Measurements from ENCODE around the gene SLC38A8.

The SLC38A8 gene

GRCh38 chr16:84068783-84069462, 26.3 kb upstream of the SLC38A8 start:
- DNase-seq (ENCODE audit: low read depth), result no peak

GRCh38 chr16:84068041-84068440, 25.4 kb upstream of the SLC38A8 start:
- no peak for DNase-seq (ENCODE audit: low read depth)

GRCh38 chr16:84067640-84068039, 25.0 kb upstream of the SLC38A8 start:
- no peak for DNase-seq (ENCODE audit: low read depth)

GRCh38 chr16:84065536-84066132, 23.0 kb upstream of the SLC38A8 start:
- DNase-seq (ENCODE audit: low read depth), result no peak

- no peak for DNase-seq (ENCODE audit: low read depth)
Observed at GRCh38 chr16:84063980-84064379, 21.4 kb upstream of the SLC38A8 start.

GRCh38 chr16:84062734-84063640, 20.4 kb upstream of the SLC38A8 start:
- peak; percentile 39 for DNase-seq (ENCODE audit: low read depth)

GRCh38 chr16:84061236-84061819, 18.7 kb upstream of the SLC38A8 start:
- no peak for DNase-seq (ENCODE audit: low read depth)

GRCh38 chr16:84059946-84060901, 17.6 kb upstream of the SLC38A8 start:
- DNase-seq (ENCODE audit: low read depth), result no peak

GRCh38 chr16:84059111-84059510, 16.5 kb upstream of the SLC38A8 start:
- DNase-seq (ENCODE audit: low read depth), result no peak

DNA sequence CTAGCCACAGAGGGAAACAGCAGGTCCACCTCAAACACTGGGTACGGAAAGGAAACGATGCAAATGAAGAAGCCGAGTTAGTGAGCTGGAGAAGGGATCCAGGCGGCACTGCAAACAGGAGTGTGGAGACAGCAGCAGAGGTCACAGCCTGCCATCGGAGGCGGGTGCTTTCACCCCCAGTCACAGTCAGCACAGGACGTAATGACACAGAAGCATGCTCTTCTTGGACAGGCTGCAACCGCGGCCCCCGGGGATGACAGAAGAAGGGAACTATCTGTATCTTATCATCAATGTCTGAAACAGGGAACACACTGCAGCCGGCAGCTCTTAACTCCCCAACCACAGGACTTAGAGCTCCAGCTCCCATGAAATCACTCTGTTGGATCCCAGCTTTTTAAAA, 16.1 kb upstream of the SLC38A8 start:
- DNase-seq (ENCODE audit: low read depth), result no peak

DNA sequence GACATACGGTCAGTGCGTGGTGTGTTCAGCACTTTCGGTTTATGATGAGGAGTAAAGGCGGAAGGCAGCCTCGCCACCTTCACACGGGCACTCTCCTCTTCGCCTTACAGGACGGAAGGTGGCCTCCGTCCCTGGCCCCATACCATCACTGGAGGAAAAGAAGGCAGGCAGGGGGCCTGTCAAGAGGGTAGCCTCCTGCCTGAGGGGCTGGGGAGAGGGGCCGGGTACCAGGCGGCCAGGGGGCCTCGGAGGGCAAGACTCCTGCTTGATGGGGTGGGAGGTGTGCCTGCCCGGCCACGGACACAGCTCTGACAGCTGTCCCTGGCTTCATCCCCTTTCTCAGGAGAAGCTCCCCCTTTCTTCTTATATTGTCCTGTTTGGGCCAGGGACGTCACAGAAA, 15.6 kb upstream of the SLC38A8 start:
- DNase-seq (ENCODE audit: low read depth), result no peak

GRCh38 chr16:84056933-84057332, 14.3 kb upstream of the SLC38A8 start:
- DNase-seq (ENCODE audit: low read depth), result no peak

- DNase-seq (ENCODE audit: low read depth), result no peak
Observed at GRCh38 chr16:84055801-84056634, 13.4 kb upstream of the SLC38A8 start.

GRCh38 chr16:84055366-84055765, 12.8 kb upstream of the SLC38A8 start:
- DNase-seq (ENCODE audit: low read depth), result no peak

- no peak for DNase-seq (ENCODE audit: low read depth)
Observed at GRCh38 chr16:84054916-84055315, 12.3 kb upstream of the SLC38A8 start.

DNA sequence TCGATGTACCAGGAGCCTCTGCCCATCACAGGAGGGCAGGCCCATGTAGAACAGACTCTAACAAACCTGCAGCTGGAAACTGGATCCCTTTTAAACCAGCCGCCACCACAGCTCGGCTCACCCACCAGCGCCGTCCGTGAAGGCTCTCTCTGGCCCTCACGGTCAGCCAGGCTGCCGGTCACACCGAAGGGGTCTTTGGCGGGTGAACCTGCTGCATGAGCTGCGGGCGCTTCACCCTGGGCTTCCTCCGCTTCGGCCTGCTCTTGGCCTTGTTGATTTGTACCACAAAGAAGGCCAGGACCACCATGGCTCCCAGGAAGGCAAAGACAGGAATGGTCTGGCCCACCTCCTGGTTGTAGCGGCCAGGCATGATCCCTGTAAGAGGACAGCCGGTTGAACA, 11.7 kb upstream of the SLC38A8 start:
- DNase-seq (ENCODE audit: low read depth), result no peak

DNA sequence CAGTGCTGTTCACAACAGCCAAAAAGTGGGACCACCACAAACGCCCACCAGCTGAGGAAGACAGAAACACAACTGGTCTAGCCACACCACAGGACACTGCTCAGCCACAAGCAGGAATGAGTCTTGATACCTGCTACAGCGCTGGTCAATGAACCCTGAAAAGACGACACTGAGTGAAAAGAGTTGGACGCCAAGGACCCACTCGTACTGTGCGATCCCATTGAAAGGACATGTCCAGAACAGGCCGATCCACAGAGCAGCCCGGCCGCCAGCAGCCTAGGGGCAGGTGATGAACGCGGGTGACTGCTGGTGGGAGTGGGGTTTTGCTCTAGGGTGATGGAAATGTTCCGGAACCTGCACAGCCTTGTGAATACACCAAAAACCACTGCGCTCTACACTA, 10.6 kb upstream of the SLC38A8 start:
- DNase-seq (ENCODE audit: low read depth), result no peak

DNA sequence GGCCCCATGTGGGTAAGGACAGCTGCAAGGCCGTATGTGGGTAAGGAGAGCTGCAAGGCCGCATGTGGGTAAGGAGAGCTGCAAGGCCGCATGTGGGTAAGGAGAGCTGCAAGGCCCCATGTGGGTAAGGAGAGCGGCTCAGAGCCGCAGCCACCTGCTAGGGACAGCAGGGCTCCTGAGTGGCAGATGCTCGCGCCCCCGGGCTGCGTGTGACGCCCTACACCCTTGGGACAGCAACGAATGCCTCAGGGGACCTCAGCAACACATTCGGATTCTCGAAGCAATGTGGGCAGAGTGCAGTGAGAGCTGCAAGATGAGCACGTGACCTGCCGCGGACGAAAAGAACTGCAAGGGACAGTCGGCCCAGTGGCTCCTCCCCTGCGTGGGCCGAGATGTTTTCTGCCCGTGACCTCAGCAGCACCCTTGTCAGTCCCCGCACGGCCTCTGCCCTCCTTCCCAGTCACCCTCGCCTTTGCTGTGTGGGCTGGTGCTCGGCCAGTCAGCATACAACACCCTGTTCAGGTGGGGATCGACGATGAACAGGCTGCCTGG, 9.6 kb upstream of the SLC38A8 start:
- no peak for DNase-seq (ENCODE audit: low read depth)

- no peak for DNase-seq (ENCODE audit: low read depth)
Observed at GRCh38 chr16:84050316-84050715, 7.7 kb upstream of the SLC38A8 start.

- no peak for DNase-seq (ENCODE audit: low read depth)
Observed at GRCh38 chr16:84049403-84050060, 6.9 kb upstream of the SLC38A8 start.
